Loucy (cell line): ENCODE measurements around the gene WDR7.

Source experiments
- CTCF ChIP-seq: fragments of 200-600 bp; sonication (generic); conservative IDR thresholded peaks from 2 replicates; pipeline ENCODE4 v1.5.1; 2014; ENCODE audit warnings: mild to moderate bottlenecking, antibody characterized with exemption, low read length
- EZH2phosphoT487 ChIP-seq: fragments of 200-600 bp; IDR thresholded peaks from 2 replicates; pipeline ENCODE4 v1.6.1; 2018; ENCODE audit warnings: antibody characterized with exemption, mild to moderate bottlenecking, moderate library complexity, borderline replicate concordance

GRCh38 chr18:56891870-56892269 is 240.7 kb downstream of the WDR7 start:
- TF ChIP-seq CTCF (no peak), EZH2phosphoT487 (no peak)
